Medulla oblongata (tissue), 1 donor: ENCODE measurements around the gene UBR7.
"Not testable (repeated sequence)": the region's sequence is repeated elsewhere in the genome, so short reads cannot be mapped to it uniquely, and the experiment has no call there.

Source experiments
- DNase-seq: peaks from one replicate; pipeline ENCODE4 v3.0.0-alpha.2; 2015; ENCODE audit errors: extremely low spot score

Gene UBR7

GRCh38 chr14:93195316-93195999, 11.6 kb upstream of the UBR7 start:
- no peak for DNase-seq

GRCh38 chr14:93199031-93199430, 8.0 kb upstream of the UBR7 start:
- DNase-seq: no peak

GRCh38 chr14:93200553-93200952, 6.5 kb upstream of the UBR7 start:
- no peak for DNase-seq

GRCh38 chr14:93201155-93201704, 5.8 kb upstream of the UBR7 start:
- no peak for DNase-seq

- DNase-seq: peak; percentile 68
Observed at GRCh38 chr14:93207468-93208308, 632 bp downstream of the UBR7 start.

GRCh38 chr14:93212432-93212831, 5.4 kb downstream of the UBR7 start:
- no peak for DNase-seq

GRCh38 chr14:93214598-93214997, 7.5 kb downstream of the UBR7 start:
- DNase-seq: no peak

- DNase-seq: peak; percentile 24
Observed at GRCh38 chr14:93219103-93219726, 12.2 kb downstream of the UBR7 start.

GRCh38 chr14:93220509-93220908, 13.5 kb downstream of the UBR7 start:
- DNase-seq: no peak

GRCh38 chr14:93223565-93223964, 16.5 kb downstream of the UBR7 start:
- DNase-seq: no peak

- DNase-seq: no peak
Observed at GRCh38 chr14:93228550-93228949, 21.5 kb downstream of the UBR7 start.

- no peak for DNase-seq
Observed at GRCh38 chr14:93230539-93230938, 23.5 kb downstream of the UBR7 start.

GRCh38 chr14:93231129-93231979, 24.3 kb downstream of the UBR7 start:
- DNase-seq: peak; percentile 27

- DNase-seq: no peak
Observed at GRCh38 chr14:93232159-93232558, 25.1 kb downstream of the UBR7 start.

- not testable (repeated sequence) for DNase-seq
Observed at GRCh38 chr14:93233078-93233477, 26.0 kb downstream of the UBR7 start.

GRCh38 chr14:93234798-93235197, 27.7 kb downstream of the UBR7 start:
- DNase-seq: no peak

- no peak for DNase-seq
Observed at GRCh38 chr14:93239869-93240677, 33.0 kb downstream of the UBR7 start.

GRCh38 chr14:93240678-93241000, 33.6 kb downstream of the UBR7 start:
- DNase-seq: no peak

- no peak for DNase-seq
Observed at GRCh38 chr14:93245764-93246420, 38.8 kb downstream of the UBR7 start.

- no peak for DNase-seq
Observed at GRCh38 chr14:93246534-93246933, 39.5 kb downstream of the UBR7 start.
